Pancreas (tissue), 10 donors: ENCODE data around the gene IFI44. TPM values are rescaled to one million over a fixed set of nuclear protein-coding genes. Genes with fewer than 3 reads are reported as not detected.

Experiments
- ATAC-seq, 4 donors: fragments of 200-7000 bp; cut with Tn5 transposase; one replicate each; pipeline versions ENCODE4 v1.8.0 to v1.9.1; 2020; ENCODE audit warnings: mild to moderate bottlenecking in 4 of 4, moderate library complexity in 4 of 4
- DNase-seq, 6 donors: peaks; one replicate each; pipeline ENCODE4 v3.0.0-alpha.2; 2020
- FAIRE-seq: peaks from 2 replicates; lab custom pipeline; 2012; peaks lifted over from hg19 to GRCh38; lab: Jason Lieb, UNC
- H3K27ac ChIP-seq, 4 donors: fragments of 200-600 bp; sonication (generic); 1 replicate in 3 of 4; 2 replicates in 1 of 4; pipeline versions ENCODE4 v1.5.0 to v1.8.0; 2020
- H3K27me3 ChIP-seq, 4 donors: fragments of 200-600 bp; one replicate each; pipeline ENCODE4 v1.8.0; 2021
- H3K36me3 ChIP-seq, 3 donors: fragments of 200-600 bp; sonication (generic) in 1 of 3; one replicate each; pipeline versions ENCODE4 v1.5.0 to v1.8.0; 2020 to 2021
- H3K4me1 ChIP-seq, 3 donors: fragments of 200-600 bp; one replicate each; pipeline ENCODE4 v1.8.0; 2021
- H3K4me3 ChIP-seq, 4 donors: fragments of 200-600 bp; sonication (generic) in 2 of 4; one replicate each; pipeline versions ENCODE4 v1.5.0 to v1.8.0; 2020 to 2021
- H3K9me3 ChIP-seq, 4 donors: fragments of 200-600 bp; one replicate each; pipeline ENCODE4 v1.8.0; 2021
- CTCF ChIP-seq, 4 donors: fragments of 200-600 bp; sonication (generic) in 3 of 4; IDR thresholded peaks; one replicate each; pipeline versions ENCODE4 v1.5.0 to v1.8.0; 2021; ENCODE audit warnings: antibody characterized with exemption in 4 of 4
- WGBS, 2 donors: extraction: QIAGEN DNeasy Blood & Tissue Kit; methylation state at CpG; one replicate each; pipeline ENCODE4 v1.1.7; 2013; 5-methylcytosine and 5-hydroxymethylcytosine counted together
- intact Hi-C, 3 donors: fragments of 100-400 bp; cut with DNase I; formaldehyde crosslinking; loops; one replicate each; pipeline versions ENCODE4 v1.11.1 to v1.14.2; 2022
- polyA plus RNA-seq, 2 donors: library from polyadenylated mRNA; stranded (reverse); fragments of 200-250 nt; gene quantifications; one replicate each; pipeline ENCODE4 v1.2.3, GENCODE V29; 2013
- total RNA-seq, 6 donors: library from RNA; stranded (reverse); fragmentation: NEBNext Ultra II Directional in 4 of 6; extraction: Animal tissue kit (Norgen Biotek cat#: 25700) in 4 of 6; gene quantifications; one replicate each; pipeline versions ENCODE4 v1.2.1 to v1.2.4, GENCODE V29; 2021 to 2023
- donor health status: healthy with polysubstance abuse.
- donor health status: DM: no; HTN: no; CAD: no; lungs with moderate emphysema.
- donor health status: DM: no; HTN: no; CAD: no.
- donor health status: control.
- donor health status: control.
- donor health status: Bipolar disorder and iron deficiency.
- donor health status: DM: yes; HTN: yes; CAD: no.
- donor health status: DM: no; HTN: no; CAD: no.
- donor health status: DM: no; HTN: no; CAD: no.
- donor health status: DM: yes; HTN: yes; CAD: no.

IFI44 gene
- total and polyA plus RNA-seq, 8 donors: 2.5 to 17.6 (median 8.0) TPM

GRCh38 chr1:78703806-78704205 lies 54.2 kb downstream of the IFI44 start:
- 65 to 74% methylated on average over 4 of the region's 4 CpGs for WGBS, 2 donors
- no peak for FAIRE-seq
- Histone ChIP-seq H3K9me3 (peaks cover 0 to 4% (median 0%) of the 10 kb centered on the region in 4 donors), H3K27ac (no peak overlapping the region), H3K36me3 (no peaks in the 10 kb centered on the region), H3K4me1 (no peaks in the 10 kb centered on the region), H3K27me3 (no peaks in the 10 kb centered on the region), H3K4me3 (no peak overlapping the region)
- ATAC-seq: no peak
- intact Hi-C loops: no loop called here
- DNase-seq: no peak
- TF ChIP-seq CTCF (IDR thresholded peaks at IDR 0.05): no peak

GRCh38 chr1:78712467-78713051 lies 62.9 kb downstream of the IFI44 start:
- TF ChIP-seq CTCF (IDR thresholded peaks at IDR 0.05): no peak
- FAIRE-seq: no peak
- no peak for DNase-seq
- H3K4me1 ChIP-seq: no peaks in the 10 kb centered on the region
- WGBS, 2 donors: 57 to 71% methylated on average over 3 of the region's 3 CpGs
- intact Hi-C loops: no loop called here
- H3K9me3 ChIP-seq: peaks cover 0 to 1% (median 0%) of the 10 kb centered on the region in 4 donors
- no peaks in the 10 kb centered on the region for H3K27me3 ChIP-seq
- H3K4me3 ChIP-seq: no peak overlapping the region
- H3K27ac ChIP-seq: no peak overlapping the region
- ATAC-seq: no peak
- no peaks in the 10 kb centered on the region for H3K36me3 ChIP-seq

- DNase-seq: no peak
- H3K27me3 ChIP-seq: no peaks in the 10 kb centered on the region
- no peaks in the 10 kb centered on the region for H3K4me1 ChIP-seq
- no peak for TF ChIP-seq CTCF (IDR thresholded peaks at IDR 0.05)
- H3K36me3 ChIP-seq: no peaks in the 10 kb centered on the region
- no peak overlapping the region for H3K27ac ChIP-seq
- no peak overlapping the region for H3K4me3 ChIP-seq
- H3K9me3 ChIP-seq: no peaks in the 10 kb centered on the region
- no peak for FAIRE-seq
- intact Hi-C loops: no loop called here
- no peak for ATAC-seq
These were observed 63.7 kb downstream of the IFI44 start for GRCh38 chr1:78713297-78713696.

Other genes with a start within 250 kb of the IFI44 start
- 1 to 10 TPM in 4 of 6 donors, under 1 TPM in 2; 0.43 to 1.8 (median 1.1) TPM for gene PTGFR, start 158.9 kb upstream of the IFI44 start, total RNA-seq
- 1 to 10 TPM in 1 of 2 donors, under 1 TPM in 1; 0.57 to 3.9 TPM for gene PTGFR, start 158.9 kb upstream of the IFI44 start, polyA plus RNA-seq
- gene IFI44L, start 29.4 kb upstream of the IFI44 start, total RNA-seq: 1 to 10 TPM in 4 of 6 donors, under 1 TPM in 2; 0.38 to 3.9 (median 1.8) TPM
- gene IFI44L, start 29.4 kb upstream of the IFI44 start, polyA plus RNA-seq: 1 to 10 TPM; 1.1 TPM